ENCODE data around the gene POLQ.
"Not testable (repeated sequence)": the region's sequence is repeated elsewhere in the genome, so short reads cannot be mapped to it uniquely, and the experiment has no call there.

The POLQ gene

GRCh38 chr3:121463745-121464144 lies 82.0 kb downstream of the POLQ start:
- TF ChIP-seq CTCF (IDR thresholded peaks at IDR 0.05; ENCODE audit: insufficient read depth, low read length, missing control alignments), result no peak
- no peak overlapping the region for H3K4me3 ChIP-seq (ENCODE audit: low read depth, low read length)
- DNase-seq (ENCODE audit: low read depth, low spot score), result no peak
- ChIA-PET CTCF (interaction anchor here (0.7 to 1.1 kb wide), 3 partner anchors 10 to 903 kb away, joined by 3 to 4 read pairs (median 3); no protein-coding TSS in a partner anchor), POLR2A (no interaction called here)

DNA sequence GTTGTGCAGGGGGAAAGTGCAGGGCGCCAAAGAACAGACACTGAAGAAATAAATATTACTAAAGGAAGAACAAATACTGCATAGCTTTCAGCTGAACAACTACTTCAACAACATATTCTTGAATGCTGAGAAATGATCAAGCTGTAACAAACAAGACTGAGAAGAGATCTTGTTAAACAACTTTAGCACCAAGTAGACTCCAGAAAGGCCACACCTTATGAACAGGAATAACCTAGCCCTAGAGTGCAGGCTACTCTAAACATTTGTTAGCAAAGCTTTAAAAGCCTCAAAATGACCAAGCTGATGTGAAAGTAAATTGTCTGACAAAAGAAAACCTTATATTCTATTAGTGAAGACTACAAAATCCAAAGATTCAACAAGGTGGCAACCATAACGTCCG lies 83.2 kb downstream of the POLQ start:
- POLR2A ChIA-PET, result no interaction called here
- DNase-seq (ENCODE audit: low read depth, low spot score), result no peak
- CTCF ChIA-PET, result no interaction called here
- no peak for TF ChIP-seq CTCF (IDR thresholded peaks at IDR 0.05; ENCODE audit: insufficient read depth, low read length, missing control alignments)
- H3K4me3 ChIP-seq (ENCODE audit: low read depth, low read length), result no peak overlapping the region

GRCh38 chr3:121451752-121452151 lies 94.0 kb downstream of the POLQ start:
- DNase-seq (ENCODE audit: low read depth, low spot score); POLR2A ChIA-PET; CTCF ChIA-PET; H3K4me3 ChIP-seq (ENCODE audit: low read depth, low read length): not testable (repeated sequence)

- no peak overlapping the region for H3K4me3 ChIP-seq (ENCODE audit: low read depth, low read length)
- POLR2A ChIA-PET, result no interaction called here
- no peak for DNase-seq (ENCODE audit: low read depth, low spot score)
- CTCF ChIA-PET, result no interaction called here
- no peak for TF ChIP-seq CTCF (IDR thresholded peaks at IDR 0.05; ENCODE audit: insufficient read depth, low read length, missing control alignments)
Measured at GRCh38 chr3:121443456-121443855, 102.3 kb downstream of the POLQ start.

- no peak for TF ChIP-seq CTCF (IDR thresholded peaks at IDR 0.05; ENCODE audit: insufficient read depth, low read length, missing control alignments)
- ChIA-PET CTCF (no interaction called here), POLR2A (no interaction called here)
- no peak for DNase-seq (ENCODE audit: low read depth, low spot score)
- H3K4me3 ChIP-seq (ENCODE audit: low read depth, low read length), result no peak overlapping the region
Measured at GRCh38 chr3:121436641-121437040, 109.1 kb downstream of the POLQ start.

- ChIA-PET CTCF (no interaction called here), POLR2A (no interaction called here)
- no peak for TF ChIP-seq CTCF (IDR thresholded peaks at IDR 0.05; ENCODE audit: insufficient read depth, low read length, missing control alignments)
- no peak overlapping the region for H3K4me3 ChIP-seq (ENCODE audit: low read depth, low read length)
- no peak for DNase-seq (ENCODE audit: low read depth, low spot score)
Measured at GRCh38 chr3:121436074-121436473, 109.7 kb downstream of the POLQ start.

GRCh38 chr3:121431726-121432517 lies 113.9 kb downstream of the POLQ start:
- DNase-seq (ENCODE audit: low read depth, low spot score), result no peak
- CTCF ChIA-PET, result interaction anchor here (0.7 kb wide), 1 partner anchor 46 kb away, joined by 3 read pairs; no protein-coding TSS in a partner anchor
- H3K4me3 ChIP-seq (ENCODE audit: low read depth, low read length), result peak overlapping the region; percentile 33
- TF ChIP-seq CTCF (IDR thresholded peaks at IDR 0.05; ENCODE audit: insufficient read depth, low read length, missing control alignments), result no peak
- POLR2A ChIA-PET, result no interaction called here
